ENCODE measurements around the gene ZNF445.

Gene ZNF445

DNA sequence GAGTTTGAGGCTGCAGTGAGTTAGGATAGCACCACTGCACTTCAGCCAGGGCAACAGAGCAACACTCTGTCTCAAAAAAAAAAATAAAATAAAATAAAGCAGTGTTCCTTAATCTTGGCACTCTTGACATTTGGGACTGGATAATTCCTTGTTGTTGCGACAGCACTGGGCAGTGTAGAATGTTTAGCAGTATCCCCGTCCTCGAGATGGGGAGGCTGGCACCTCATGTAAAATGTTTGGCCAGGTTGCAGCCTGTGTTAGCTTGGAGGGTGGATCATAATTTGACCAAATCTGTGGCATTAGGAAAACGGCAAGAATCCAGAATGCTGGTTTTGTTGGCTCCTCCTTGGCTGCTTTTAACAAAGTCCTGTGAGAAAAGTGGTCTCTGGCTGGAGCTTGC, 47.0 kb downstream of the ZNF445 start:
- no peak overlapping the region for H3K4me3 ChIP-seq (ENCODE audit: low read length)
- no peak overlapping the region for H2BK5ac ChIP-seq (ENCODE audit: low read length)
- H3K27ac ChIP-seq (ENCODE audit: low read depth, low read length) = no peak overlapping the region
- no peak overlapping the region for H2AK5ac ChIP-seq (ENCODE audit: low read length)
- H2BK15ac ChIP-seq (replicated peaks; ENCODE audit: low read depth) = no peak overlapping the region
- no peaks in the 10 kb centered on the region for H3K27me3 ChIP-seq (ENCODE audit: insufficient read depth, low read length, poor library complexity)
- no CpG with 5 or more reads among the region's 4 CpGs for WGBS (ENCODE audit: extremely low coverage, insufficient coverage, low lambda C conversion rate)
- H3K23ac ChIP-seq (ENCODE audit: low read length) = no peak overlapping the region
- H3K56ac ChIP-seq (ENCODE audit: low read length) = no peak overlapping the region
- H3K4me2 ChIP-seq (ENCODE audit: low read length) = no peak overlapping the region
- H3K36me3 ChIP-seq (ENCODE audit: control insufficient read depth, insufficient read depth, low read length) = no peaks in the 10 kb centered on the region
- H4K8ac ChIP-seq (ENCODE audit: low read depth, low read length) = no peak overlapping the region
- no peak overlapping the region for H2BK120ac ChIP-seq (ENCODE audit: low read depth, low read length)
- no peaks in the 10 kb centered on the region for H3K79me2 ChIP-seq (ENCODE audit: control insufficient read depth, insufficient read depth, low read length)
- no peak overlapping the region for H3K9ac ChIP-seq (ENCODE audit: low read length)
- no peak for DNase-seq
- H3K18ac ChIP-seq (ENCODE audit: low read length) = no peak overlapping the region
- no peaks in the 10 kb centered on the region for H3K4me1 ChIP-seq (ENCODE audit: control insufficient read depth, low read depth, low read length)
- no peak overlapping the region for H3K4ac ChIP-seq (ENCODE audit: low read depth, low read length)
- H4K5ac ChIP-seq (ENCODE audit: low read length) = no peak overlapping the region
- no peaks in the 10 kb centered on the region for H3K79me1 ChIP-seq (ENCODE audit: low read length)

DNA sequence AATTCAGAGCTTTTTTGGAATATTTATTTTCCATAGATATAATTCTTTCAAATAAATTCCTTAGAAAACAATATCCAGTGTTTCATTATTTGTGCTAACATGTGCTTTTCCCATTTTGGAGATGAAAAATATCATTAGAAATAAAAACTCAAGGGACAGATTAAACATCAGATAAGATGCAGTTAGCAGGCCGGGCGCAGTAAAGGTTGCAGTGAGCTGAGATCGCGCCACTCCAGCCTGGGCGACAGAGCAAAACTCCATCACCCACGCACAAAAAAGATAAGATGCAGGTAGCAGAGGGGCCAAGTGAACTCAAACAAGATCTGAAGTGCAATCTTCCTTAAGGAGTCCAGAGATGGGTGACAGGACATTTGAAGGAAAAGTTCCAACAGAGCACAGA, 48.0 kb downstream of the ZNF445 start:
- H3K79me2 ChIP-seq (ENCODE audit: control insufficient read depth, insufficient read depth, low read length) = no peaks in the 10 kb centered on the region
- no peak overlapping the region for H3K4me2 ChIP-seq (ENCODE audit: low read length)
- no peak overlapping the region for H4K5ac ChIP-seq (ENCODE audit: low read length)
- DNase-seq = no peak
- no CpG with 5 or more reads among the region's 6 CpGs for WGBS (ENCODE audit: extremely low coverage, insufficient coverage, low lambda C conversion rate)
- no peak overlapping the region for H3K18ac ChIP-seq (ENCODE audit: low read length)
- H3K4me3 ChIP-seq (ENCODE audit: low read length) = no peak overlapping the region
- no peak overlapping the region for H2BK120ac ChIP-seq (ENCODE audit: low read depth, low read length)
- no peaks in the 10 kb centered on the region for H3K36me3 ChIP-seq (ENCODE audit: control insufficient read depth, insufficient read depth, low read length)
- H3K56ac ChIP-seq (ENCODE audit: low read length) = no peak overlapping the region
- no peak overlapping the region for H4K8ac ChIP-seq (ENCODE audit: low read depth, low read length)
- H3K9ac ChIP-seq (ENCODE audit: low read length) = no peak overlapping the region
- no peaks in the 10 kb centered on the region for H3K27me3 ChIP-seq (ENCODE audit: insufficient read depth, low read length, poor library complexity)
- no peaks in the 10 kb centered on the region for H3K4me1 ChIP-seq (ENCODE audit: control insufficient read depth, low read depth, low read length)
- no peak overlapping the region for H3K4ac ChIP-seq (ENCODE audit: low read depth, low read length)
- no peak overlapping the region for H3K23ac ChIP-seq (ENCODE audit: low read length)
- no peak overlapping the region for H3K27ac ChIP-seq (ENCODE audit: low read depth, low read length)
- no peak overlapping the region for H2AK5ac ChIP-seq (ENCODE audit: low read length)
- no peaks in the 10 kb centered on the region for H3K79me1 ChIP-seq (ENCODE audit: low read length)
- H2BK5ac ChIP-seq (ENCODE audit: low read length) = no peak overlapping the region
- H2BK15ac ChIP-seq (replicated peaks; ENCODE audit: low read depth) = no peak overlapping the region

DNA sequence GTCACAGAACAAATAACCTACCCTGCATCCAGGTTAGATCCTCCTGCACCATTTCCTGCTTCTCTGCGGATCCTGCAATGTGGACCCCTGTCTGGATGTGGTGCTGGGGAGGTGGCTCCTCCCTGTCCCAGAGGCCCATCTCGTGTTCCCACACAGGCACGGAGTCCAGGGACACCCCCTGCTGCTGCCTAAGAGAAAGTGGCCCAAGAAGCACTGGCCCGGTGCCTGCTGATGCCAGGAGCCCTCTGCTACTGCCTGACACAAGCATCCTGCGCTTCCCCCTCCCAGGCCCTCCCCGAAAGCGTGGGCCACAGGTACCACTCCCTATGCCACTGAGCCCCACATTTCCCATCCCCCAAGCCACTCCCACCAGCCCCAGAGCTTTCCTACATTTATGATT, 48.6 kb downstream of the ZNF445 start:
- DNase-seq = no peak
- Histone ChIP-seq H2AK5ac (ENCODE audit: low read length) (no peak overlapping the region), H2BK5ac (ENCODE audit: low read length) (no peak overlapping the region), H3K9ac (ENCODE audit: low read length) (no peak overlapping the region), H3K36me3 (ENCODE audit: control insufficient read depth, insufficient read depth, low read length) (no peaks in the 10 kb centered on the region), H3K79me1 (ENCODE audit: low read length) (no peaks in the 10 kb centered on the region), H3K18ac (ENCODE audit: low read length) (no peak overlapping the region), H3K79me2 (ENCODE audit: control insufficient read depth, insufficient read depth, low read length) (no peaks in the 10 kb centered on the region), H3K27me3 (ENCODE audit: insufficient read depth, low read length, poor library complexity) (no peaks in the 10 kb centered on the region), H3K4me2 (ENCODE audit: low read length) (no peak overlapping the region), H3K4ac (ENCODE audit: low read depth, low read length) (no peak overlapping the region), H3K4me3 (ENCODE audit: low read length) (no peak overlapping the region), H2BK15ac (replicated peaks; ENCODE audit: low read depth) (no peak overlapping the region), H2BK120ac (ENCODE audit: low read depth, low read length) (no peak overlapping the region), H3K23ac (ENCODE audit: low read length) (no peak overlapping the region), H4K8ac (ENCODE audit: low read depth, low read length) (no peak overlapping the region), H3K27ac (ENCODE audit: low read depth, low read length) (no peak overlapping the region), H3K56ac (ENCODE audit: low read length) (no peak overlapping the region), H3K4me1 (ENCODE audit: control insufficient read depth, low read depth, low read length) (no peaks in the 10 kb centered on the region), H4K5ac (ENCODE audit: low read length) (no peak overlapping the region)
- no CpG with 5 or more reads among the region's 7 CpGs for WGBS (ENCODE audit: extremely low coverage, insufficient coverage, low lambda C conversion rate)

DNA sequence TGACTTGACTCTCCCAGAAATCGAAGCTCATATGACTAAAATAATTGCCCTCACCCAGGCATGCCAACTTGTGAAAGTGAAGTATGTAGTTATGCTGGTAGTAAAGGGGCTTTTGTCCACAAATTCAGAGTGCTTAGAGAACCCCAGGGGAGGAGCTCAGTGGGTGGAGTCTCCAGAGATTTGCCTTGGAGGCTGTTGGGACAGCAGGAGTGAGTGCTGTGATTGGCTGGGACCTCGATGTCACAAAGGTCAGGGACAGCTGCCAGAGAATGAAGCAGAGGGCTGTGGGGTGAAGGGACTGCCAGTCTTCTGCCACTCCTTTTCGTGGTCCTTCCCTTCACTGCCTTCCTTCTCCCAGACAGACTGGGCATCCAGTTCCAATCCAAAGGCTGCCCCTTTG, 49.8 kb downstream of the ZNF445 start:
- Histone ChIP-seq H4K5ac (ENCODE audit: low read length) (no peak overlapping the region), H3K4me3 (ENCODE audit: low read length) (no peak overlapping the region), H2BK15ac (replicated peaks; ENCODE audit: low read depth) (no peak overlapping the region), H3K9ac (ENCODE audit: low read length) (no peak overlapping the region), H3K18ac (ENCODE audit: low read length) (no peak overlapping the region), H4K8ac (ENCODE audit: low read depth, low read length) (no peak overlapping the region), H3K27ac (ENCODE audit: low read depth, low read length) (no peak overlapping the region), H2BK5ac (ENCODE audit: low read length) (no peak overlapping the region), H3K27me3 (ENCODE audit: insufficient read depth, low read length, poor library complexity) (no peaks in the 10 kb centered on the region), H3K56ac (ENCODE audit: low read length) (no peak overlapping the region), H2AK5ac (ENCODE audit: low read length) (no peak overlapping the region), H3K4ac (ENCODE audit: low read depth, low read length) (no peak overlapping the region), H3K4me1 (ENCODE audit: control insufficient read depth, low read depth, low read length) (no peaks in the 10 kb centered on the region), H2BK120ac (ENCODE audit: low read depth, low read length) (no peak overlapping the region), H3K36me3 (ENCODE audit: control insufficient read depth, insufficient read depth, low read length) (no peaks in the 10 kb centered on the region), H3K4me2 (ENCODE audit: low read length) (no peak overlapping the region), H3K79me1 (ENCODE audit: low read length) (no peaks in the 10 kb centered on the region), H3K23ac (ENCODE audit: low read length) (no peak overlapping the region), H3K79me2 (ENCODE audit: control insufficient read depth, insufficient read depth, low read length) (no peaks in the 10 kb centered on the region)
- no CpG with 5 or more reads among the region's 3 CpGs for WGBS (ENCODE audit: extremely low coverage, insufficient coverage, low lambda C conversion rate)
- DNase-seq = peak; percentile 15

DNA sequence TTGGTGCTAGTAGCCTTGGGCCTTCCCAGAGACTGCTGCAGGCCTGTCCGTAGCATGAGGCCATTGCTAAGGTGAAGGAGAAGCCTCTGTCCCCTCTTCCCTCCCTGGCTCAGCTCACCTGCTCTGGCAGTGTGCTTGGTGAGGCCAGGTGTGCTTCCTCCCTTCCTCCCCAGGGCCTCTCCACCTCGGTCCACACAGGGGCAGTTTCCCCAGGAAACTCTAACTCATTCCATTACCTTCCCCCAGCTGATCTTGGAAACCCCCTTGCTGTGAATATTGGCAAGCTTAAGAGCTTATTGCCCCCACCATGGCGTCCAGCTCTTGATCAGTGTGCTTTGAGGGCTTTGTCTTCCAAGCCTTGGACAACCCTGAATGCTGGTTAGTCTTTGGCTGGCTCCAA, 52.7 kb downstream of the ZNF445 start:
- Histone ChIP-seq H3K4me2 (ENCODE audit: low read length) (no peak overlapping the region), H3K4me1 (ENCODE audit: control insufficient read depth, low read depth, low read length) (no peaks in the 10 kb centered on the region), H3K56ac (ENCODE audit: low read length) (no peak overlapping the region), H4K8ac (ENCODE audit: low read depth, low read length) (no peak overlapping the region), H4K5ac (ENCODE audit: low read length) (no peak overlapping the region), H3K27ac (ENCODE audit: low read depth, low read length) (no peak overlapping the region), H2BK120ac (ENCODE audit: low read depth, low read length) (no peak overlapping the region), H3K27me3 (ENCODE audit: insufficient read depth, low read length, poor library complexity) (no peaks in the 10 kb centered on the region), H2AK5ac (ENCODE audit: low read length) (no peak overlapping the region), H3K4ac (ENCODE audit: low read depth, low read length) (no peak overlapping the region), H3K4me3 (ENCODE audit: low read length) (no peak overlapping the region), H2BK5ac (ENCODE audit: low read length) (no peak overlapping the region), H3K23ac (ENCODE audit: low read length) (no peak overlapping the region), H3K36me3 (ENCODE audit: control insufficient read depth, insufficient read depth, low read length) (no peaks in the 10 kb centered on the region), H3K79me1 (ENCODE audit: low read length) (no peaks in the 10 kb centered on the region), H2BK15ac (replicated peaks; ENCODE audit: low read depth) (no peak overlapping the region), H3K9ac (ENCODE audit: low read length) (no peak overlapping the region), H3K18ac (ENCODE audit: low read length) (no peak overlapping the region), H3K79me2 (ENCODE audit: control insufficient read depth, insufficient read depth, low read length) (no peaks in the 10 kb centered on the region)
- WGBS (ENCODE audit: extremely low coverage, insufficient coverage, low lambda C conversion rate) = no CpG with 5 or more reads among the region's 3 CpGs
- no peak for DNase-seq

DNA sequence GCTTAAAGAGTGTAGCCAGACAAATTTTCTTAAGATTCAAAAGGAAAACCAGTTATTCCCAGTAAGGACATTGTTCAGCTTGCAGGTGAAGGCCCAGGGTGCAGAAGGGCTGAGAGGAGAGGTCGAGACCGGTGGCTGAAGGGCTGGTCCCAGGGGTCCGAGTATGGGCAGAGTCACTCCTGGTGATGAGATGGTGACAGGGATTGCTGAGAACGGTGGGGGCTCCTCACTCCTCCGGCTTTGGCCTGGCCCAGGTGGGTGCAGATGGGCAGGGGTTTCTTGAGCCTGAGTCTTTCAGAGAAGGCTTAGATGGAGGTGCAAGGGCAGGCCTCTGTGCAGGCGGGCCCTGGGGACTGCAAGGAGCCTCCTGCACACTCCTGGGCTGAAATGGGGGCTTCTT, 56.2 kb downstream of the ZNF445 start:
- H3K27ac ChIP-seq (ENCODE audit: low read depth, low read length) = no peak overlapping the region
- H2BK120ac ChIP-seq (ENCODE audit: low read depth, low read length) = no peak overlapping the region
- no peak overlapping the region for H3K56ac ChIP-seq (ENCODE audit: low read length)
- H3K4me2 ChIP-seq (ENCODE audit: low read length) = no peak overlapping the region
- no peak for DNase-seq
- no peaks in the 10 kb centered on the region for H3K36me3 ChIP-seq (ENCODE audit: control insufficient read depth, insufficient read depth, low read length)
- H4K5ac ChIP-seq (ENCODE audit: low read length) = no peak overlapping the region
- no peak overlapping the region for H3K4ac ChIP-seq (ENCODE audit: low read depth, low read length)
- H4K8ac ChIP-seq (ENCODE audit: low read depth, low read length) = no peak overlapping the region
- no CpG with 5 or more reads among the region's 6 CpGs for WGBS (ENCODE audit: extremely low coverage, insufficient coverage, low lambda C conversion rate)
- H2BK5ac ChIP-seq (ENCODE audit: low read length) = no peak overlapping the region
- no peak overlapping the region for H3K4me3 ChIP-seq (ENCODE audit: low read length)
- H3K27me3 ChIP-seq (ENCODE audit: insufficient read depth, low read length, poor library complexity) = no peaks in the 10 kb centered on the region
- H3K18ac ChIP-seq (ENCODE audit: low read length) = no peak overlapping the region
- no peaks in the 10 kb centered on the region for H3K79me1 ChIP-seq (ENCODE audit: low read length)
- H3K4me1 ChIP-seq (ENCODE audit: control insufficient read depth, low read depth, low read length) = no peaks in the 10 kb centered on the region
- H2BK15ac ChIP-seq (replicated peaks; ENCODE audit: low read depth) = no peak overlapping the region
- H3K79me2 ChIP-seq (ENCODE audit: control insufficient read depth, insufficient read depth, low read length) = no peaks in the 10 kb centered on the region
- no peak overlapping the region for H2AK5ac ChIP-seq (ENCODE audit: low read length)
- no peak overlapping the region for H3K9ac ChIP-seq (ENCODE audit: low read length)
- H3K23ac ChIP-seq (ENCODE audit: low read length) = no peak overlapping the region

Measured in mesendoderm (in vitro differentiated cells).